NK-92 (cell line): ENCODE data around the gene SLC2A9.

Experiments used
- DNase-seq: peaks from one replicate; lab custom pipeline; 2025; ENCODE audit not compliant: unreplicated experiment; lab: John Stamatoyannopoulos, UW

Gene SLC2A9

GRCh38 chr4:9898596-9899305 lies 122.5 kb downstream of the SLC2A9 start:
- DNase-seq, result no peak

- DNase-seq, result no peak
These were observed 126.0 kb downstream of the SLC2A9 start for GRCh38 chr4:9895333-9895705.

- no peak for DNase-seq
These were observed 126.5 kb downstream of the SLC2A9 start for GRCh38 chr4:9894644-9895332.

- no peak for DNase-seq
These were observed 127.8 kb downstream of the SLC2A9 start for GRCh38 chr4:9893329-9894108.

- no peak for DNase-seq
These were observed 129.6 kb downstream of the SLC2A9 start for GRCh38 chr4:9891740-9892139.

GRCh38 chr4:9891056-9891455 lies 130.2 kb downstream of the SLC2A9 start:
- no peak for DNase-seq

- no peak for DNase-seq
These were observed 132.0 kb downstream of the SLC2A9 start for GRCh38 chr4:9889306-9889705.

GRCh38 chr4:9885958-9886357 lies 135.3 kb downstream of the SLC2A9 start:
- no peak for DNase-seq

- no peak for DNase-seq
These were observed 140.7 kb downstream of the SLC2A9 start for GRCh38 chr4:9880406-9881197.

GRCh38 chr4:9877123-9877522 lies 144.2 kb downstream of the SLC2A9 start:
- DNase-seq, result no peak

- no peak for DNase-seq
These were observed 145.8 kb downstream of the SLC2A9 start for GRCh38 chr4:9875516-9875915.

GRCh38 chr4:9874385-9874784 lies 146.9 kb downstream of the SLC2A9 start:
- DNase-seq, result no peak

- DNase-seq, result no peak
These were observed 151.0 kb downstream of the SLC2A9 start for GRCh38 chr4:9870165-9870790.

GRCh38 chr4:9867751-9868425 lies 153.4 kb downstream of the SLC2A9 start:
- no peak for DNase-seq

GRCh38 chr4:9866931-9867330 lies 154.4 kb downstream of the SLC2A9 start:
- DNase-seq, result no peak

GRCh38 chr4:9861561-9861960 lies 159.7 kb downstream of the SLC2A9 start:
- no peak for DNase-seq

- DNase-seq, result no peak
These were observed 161.5 kb downstream of the SLC2A9 start for GRCh38 chr4:9859810-9860209.

GRCh38 chr4:9849538-9849920 lies 171.8 kb downstream of the SLC2A9 start:
- no peak for DNase-seq

GRCh38 chr4:9847968-9848748 lies 173.1 kb downstream of the SLC2A9 start:
- DNase-seq, result no peak
